GM19455 (cell line): ENCODE measurements around the gene CTAG1B.
"Not testable (repeated sequence)": the region's sequence is repeated elsewhere in the genome, so short reads cannot be mapped to it uniquely, and the experiment has no call there.

Experiments
- ATAC-seq: cut with Tn5 transposase; IDR thresholded peaks from one replicate; pipeline ENCODE4 v1.9.1; 2021; ENCODE audit not compliant: unreplicated experiment

Gene CTAG1B

DNA sequence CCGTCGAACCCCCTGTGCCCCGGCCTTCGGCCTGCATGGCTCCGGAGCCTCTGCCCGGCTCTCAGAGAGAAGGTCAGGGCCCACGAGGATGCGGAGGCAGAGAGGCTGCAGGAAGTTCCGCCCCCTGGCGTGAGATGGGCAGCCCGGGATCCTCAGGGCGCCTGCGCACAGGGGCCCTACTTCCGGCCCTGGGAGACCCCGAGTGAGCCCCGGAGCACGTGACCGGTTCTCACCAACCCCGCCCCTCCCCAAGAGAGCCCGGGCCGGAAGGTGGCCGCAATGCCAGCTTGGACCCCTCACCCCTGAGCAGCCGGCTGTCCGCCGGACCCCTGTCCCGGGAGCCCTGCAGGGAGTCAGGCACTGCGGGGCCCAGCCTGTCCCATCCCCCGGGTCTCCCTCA, at the start of gene CTAG1B:
Gene CTAG1B (minus strand): TSS at position 101 of the 400 bp plus-strand sequence. CDS start 64 bp downstream, at position 37.
- not testable (repeated sequence) for ATAC-seq

DNA sequence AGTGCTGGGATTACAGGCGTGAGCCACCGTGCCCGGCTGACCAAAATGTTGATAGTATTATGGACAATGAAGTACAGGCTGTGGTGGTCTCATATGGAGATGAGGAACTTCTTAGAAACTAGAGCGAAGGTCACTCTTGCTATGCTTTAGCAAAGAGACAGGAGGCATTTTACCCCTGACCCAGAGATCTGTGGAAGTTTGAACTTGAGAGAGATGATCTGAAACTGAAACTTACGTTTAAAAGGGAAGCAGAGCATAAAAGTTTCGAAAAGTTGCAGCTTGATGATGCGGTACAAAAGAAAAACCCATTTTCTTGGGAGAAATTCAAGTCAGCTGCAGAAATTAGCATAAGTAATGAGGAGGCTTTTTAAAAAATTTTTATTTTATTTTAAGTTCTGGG, 42.8 kb upstream of the CTAG1B start:
- no peak for ATAC-seq

DNA sequence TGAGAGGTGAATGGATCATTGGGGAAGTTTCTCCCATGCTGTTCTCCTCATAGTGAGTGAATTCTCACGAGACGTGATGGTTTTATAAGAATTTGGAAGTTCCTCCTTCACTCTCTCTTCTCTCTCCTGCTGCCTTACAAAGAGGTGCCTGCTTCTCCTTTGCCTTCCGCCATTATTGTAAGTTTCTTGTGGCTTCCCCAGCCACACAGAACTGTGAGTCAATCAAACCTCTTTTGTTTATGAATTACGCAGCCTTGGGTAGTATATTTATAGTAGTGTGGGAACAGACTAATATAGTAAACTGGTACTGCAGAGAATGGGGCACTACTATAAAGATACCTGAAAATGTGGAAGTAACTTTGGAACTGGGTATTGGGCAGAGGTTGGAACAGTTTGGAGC, 42.1 kb upstream of the CTAG1B start:
- no peak for ATAC-seq

DNA sequence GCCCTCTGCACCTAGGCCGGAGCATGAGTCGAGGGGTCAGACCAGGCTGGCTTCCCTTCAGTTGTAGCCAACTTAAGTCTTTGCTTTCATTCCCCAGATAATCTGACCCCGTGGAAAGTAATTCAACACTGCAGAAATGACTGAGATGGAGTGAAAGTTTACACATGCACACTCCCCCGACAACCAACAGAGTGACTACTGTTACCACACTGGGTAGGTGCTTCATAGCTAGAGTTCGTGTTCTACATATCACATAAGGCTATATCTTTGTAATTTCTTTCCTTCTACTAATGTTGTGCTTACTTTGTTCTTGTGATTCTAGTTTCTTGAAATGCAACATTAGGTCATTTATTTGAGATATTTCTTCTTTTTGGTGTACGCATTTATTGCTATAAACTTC, 41.5 kb upstream of the CTAG1B start:
- no peak for ATAC-seq

- no peak for ATAC-seq
Measured at GRCh38 chrX:154658957-154659356, 39.9 kb upstream of the CTAG1B start.

GRCh38 chrX:154658187-154658586, 39.1 kb upstream of the CTAG1B start:
- no peak for ATAC-seq

- no peak for ATAC-seq
Measured at GRCh38 chrX:154657226-154657805, 38.2 kb upstream of the CTAG1B start.

- no peak for ATAC-seq
Measured at GRCh38 chrX:154655786-154656185, 36.7 kb upstream of the CTAG1B start.

DNA sequence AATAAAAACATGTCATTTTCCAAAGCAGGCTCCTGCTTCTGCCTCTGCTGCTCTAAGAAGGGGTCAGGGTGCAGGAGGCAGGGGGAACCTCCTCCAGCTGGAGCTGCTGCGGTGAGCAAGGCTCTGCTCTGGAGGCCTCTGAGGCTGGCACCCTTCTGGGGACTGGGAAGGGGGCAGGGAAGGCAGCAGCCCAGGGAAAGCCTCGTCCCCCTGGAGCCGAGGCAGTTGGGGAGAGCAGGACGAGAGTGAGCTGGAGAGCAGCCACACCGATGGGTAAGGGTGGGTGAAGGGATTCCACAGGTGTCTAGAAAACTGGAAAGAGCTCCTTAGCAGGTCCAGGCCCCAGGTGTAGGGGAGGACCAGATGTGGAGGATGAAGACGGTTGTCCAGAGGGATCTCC, 36.3 kb upstream of the CTAG1B start:
- no peak for ATAC-seq

DNA sequence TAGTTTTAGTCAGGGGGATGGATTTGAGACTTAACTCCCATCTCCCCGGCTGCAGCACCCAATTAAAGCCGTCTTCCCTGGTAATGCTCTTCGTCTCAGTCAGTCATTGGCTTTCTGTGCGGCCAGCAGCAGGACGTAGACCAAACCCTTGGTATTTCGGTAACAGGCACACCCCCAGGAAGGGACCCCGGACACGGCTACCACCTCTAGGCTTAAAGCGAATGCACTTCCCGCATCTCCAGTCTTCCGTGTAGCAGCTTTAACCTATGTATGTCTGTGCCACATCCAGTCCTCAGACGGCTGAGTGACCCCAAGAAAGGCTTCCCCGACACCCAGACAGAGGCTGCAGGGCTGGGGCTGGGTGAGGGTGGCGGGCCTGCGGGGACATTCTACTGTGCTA, 35.8 kb upstream of the CTAG1B start:
- ATAC-seq = no peak

- ATAC-seq = no peak
Measured at GRCh38 chrX:154654372-154654771, 35.3 kb upstream of the CTAG1B start.

- not testable (repeated sequence) for ATAC-seq
Measured at GRCh38 chrX:154653413-154653812, 34.3 kb upstream of the CTAG1B start, which contains the start of gene CTAG2. CTAG2 (minus strand) TSS chrX:154653579; CDS start chrX:154653515, 64 bp downstream.

DNA sequence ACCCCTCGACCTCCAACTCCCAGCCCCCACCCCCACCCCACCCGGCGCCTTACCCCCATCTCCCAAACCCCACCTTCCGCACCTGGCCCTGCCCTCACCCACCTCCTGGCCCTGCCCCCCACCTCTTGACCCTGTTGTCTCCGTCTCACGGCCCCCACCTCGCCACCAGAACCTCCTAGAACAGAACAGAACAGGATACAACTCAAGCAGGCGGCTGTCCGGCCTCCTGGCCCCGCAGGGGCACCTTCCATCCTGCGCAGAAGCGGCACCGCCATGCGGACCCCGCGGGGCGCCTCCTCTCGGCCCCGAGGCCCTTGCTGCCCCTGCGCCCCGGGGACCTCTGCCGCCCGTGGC, 33.9 kb upstream of the CTAG1B start:
- ATAC-seq = no peak

- ATAC-seq = no peak
Measured at GRCh38 chrX:154652311-154653047, 33.4 kb upstream of the CTAG1B start.

DNA sequence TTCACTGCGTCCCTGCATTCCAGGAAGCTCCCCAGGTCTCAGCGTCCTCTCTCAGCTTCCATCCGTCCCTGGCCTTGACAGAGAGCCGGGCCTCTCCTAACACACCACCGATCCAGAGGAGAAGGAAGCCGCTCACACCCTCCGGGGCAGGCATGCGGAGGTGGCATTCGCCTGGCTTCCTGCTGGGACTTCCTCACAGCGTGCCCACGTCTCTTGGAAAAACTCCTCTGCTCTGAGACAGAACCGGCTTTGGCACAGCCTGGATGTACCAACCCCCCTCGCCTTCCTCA, 31.1 kb upstream of the CTAG1B start:
- no peak for ATAC-seq

- ATAC-seq = no peak
Measured at GRCh38 chrX:154649503-154650220, 30.6 kb upstream of the CTAG1B start.

- no peak for ATAC-seq
Measured at GRCh38 chrX:154648931-154649330, 29.8 kb upstream of the CTAG1B start.

GRCh38 chrX:154645745-154646378, 26.8 kb upstream of the CTAG1B start:
- ATAC-seq = not testable (repeated sequence)

GRCh38 chrX:154643708-154644107, 24.6 kb upstream of the CTAG1B start:
- not testable (repeated sequence) for ATAC-seq

GRCh38 chrX:154641740-154642139, 22.7 kb upstream of the CTAG1B start:
- ATAC-seq = not testable (repeated sequence)

DNA sequence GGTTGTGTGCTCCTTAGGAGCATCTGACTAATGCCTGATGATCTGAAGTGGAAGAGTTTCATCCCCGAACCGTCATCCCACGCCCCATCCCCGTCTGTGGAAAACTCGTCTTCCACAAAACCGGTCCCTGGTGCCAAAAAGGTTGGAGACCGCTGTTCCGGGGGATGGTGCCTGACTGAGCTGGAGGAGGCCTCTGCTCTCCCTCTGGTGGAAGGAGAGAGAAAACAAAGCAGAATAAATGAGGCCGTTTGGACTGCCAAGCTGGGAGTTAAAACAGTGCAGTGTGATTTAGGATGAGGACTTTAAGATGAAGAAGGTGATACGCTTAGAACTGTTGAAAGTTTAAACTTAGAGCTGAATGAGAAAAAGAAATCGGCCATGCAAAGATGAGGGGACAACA, 14.6 kb upstream of the CTAG1B start:
- ATAC-seq = not testable (repeated sequence)

DNA sequence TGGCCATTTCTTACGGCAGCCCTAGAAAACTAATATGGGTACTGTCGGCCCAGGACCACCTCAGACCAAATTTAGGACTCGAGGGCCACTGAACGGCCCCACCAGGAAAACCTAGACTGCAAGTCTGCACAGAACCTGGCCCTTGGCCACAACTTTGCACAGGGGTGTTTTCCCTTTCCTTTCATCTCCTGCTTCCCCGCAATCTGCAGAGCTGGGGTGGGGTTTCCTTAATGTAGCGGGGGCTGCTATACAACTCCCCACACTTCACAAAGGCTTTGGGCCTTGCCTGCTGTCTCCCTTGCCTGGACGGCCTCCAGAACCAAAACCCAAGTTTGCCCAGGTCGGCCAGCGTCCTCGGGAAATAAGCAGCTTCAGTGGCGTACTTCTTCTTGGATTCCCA, 11.9 kb upstream of the CTAG1B start:
- not testable (repeated sequence) for ATAC-seq
